Measurements from ENCODE around the gene GSTCD. TPM values are rescaled to one million over a fixed set of nuclear protein-coding genes. Genes with fewer than 3 reads are reported as not detected.

The GSTCD gene
- total RNA-seq, 1 experiment from 2014 or later: 8.8 TPM

DNA sequence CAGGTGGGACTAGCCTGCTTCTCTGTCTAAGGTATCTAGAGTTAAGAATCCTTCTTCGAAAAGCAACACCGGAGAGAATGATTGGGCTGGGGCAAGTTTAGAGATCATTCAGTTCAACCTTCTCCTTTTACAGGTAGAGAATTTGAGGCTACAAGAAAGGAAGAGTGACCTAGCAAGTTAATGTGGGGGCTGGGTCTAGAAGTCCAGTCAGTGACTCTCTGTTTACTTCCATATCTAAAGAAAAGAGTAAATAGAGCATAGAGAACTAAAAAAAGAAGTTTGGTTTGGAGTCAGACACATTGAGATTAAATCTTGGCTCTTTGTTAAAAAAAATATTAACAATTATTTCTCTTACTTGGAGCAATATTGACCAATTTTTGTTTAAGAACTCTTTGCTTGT is 122.6 kb downstream of the GSTCD start:
- ATAC-seq: no peak

DNA sequence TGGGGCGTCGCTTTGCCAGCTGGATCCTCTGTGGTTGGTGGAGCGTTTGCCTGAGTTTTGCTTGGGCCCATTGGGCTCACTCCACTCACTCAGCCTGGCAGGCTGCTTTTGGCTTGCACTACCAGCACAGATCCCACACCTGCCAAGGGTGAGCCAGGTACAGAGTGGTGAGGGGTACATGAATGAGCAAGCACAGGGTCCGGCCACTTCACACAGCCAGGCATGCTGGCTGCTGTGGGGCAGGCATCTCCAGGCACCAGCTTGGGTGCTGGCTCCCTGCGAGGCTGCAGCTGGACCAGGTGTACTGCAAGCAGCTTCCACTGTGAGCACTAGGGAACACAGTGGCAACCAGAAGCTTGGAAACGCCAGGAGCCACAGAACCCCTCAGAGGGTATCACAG is 126.6 kb downstream of the GSTCD start:
- H3K4me1 ChIP-seq (ENCODE audit: control insufficient read depth, insufficient read depth, low read length): no peaks in the 10 kb centered on the region
- no peaks in the 10 kb centered on the region for H3K9me3 ChIP-seq (ENCODE audit: control insufficient read depth, insufficient read depth, low read depth, low read length)
- POLR2A ChIA-PET: interaction anchor here (0.6 kb wide), 1 partner anchor 1091 kb away, joined by 3 read pairs; no protein-coding TSS in a partner anchor
- H3K27ac ChIP-seq (ENCODE audit: low read length): no peak overlapping the region
- no peaks in the 10 kb centered on the region for H3K36me3 ChIP-seq (ENCODE audit: control insufficient read depth, insufficient read depth, low read length)
- ATAC-seq (no peak), DNase-seq (ENCODE audit: low read depth, low spot score) (no peak)
- in situ Hi-C loops (cut with HindIII; ENCODE audit: low pct_unique_long_range_greater_than_20kb, low sequenced_read_pairs) (no loop called here), intact Hi-C loops (cut with micrococcal nuclease; ENCODE audit: unreplicated experiment) (no loop called here)
- CTCF ChIA-PET: no interaction called here
- no peak overlapping the region for H3K4me3 ChIP-seq (ENCODE audit: low read depth in 2 of 2, low read length in 2 of 2)
- no TSS peak for BruUV-seq (replicated peaks)
- TF ChIP-seq TCF7L2 (IDR thresholded peaks at IDR 0.05; ENCODE audit: low read depth, low read length) (no peak), SIN3A (IDR thresholded peaks at IDR 0.05; ENCODE audit: borderline replicate concordance, insufficient read depth, low read depth, low read length) (no peak), POLR2AphosphoS5 (IDR thresholded peaks at IDR 0.05; ENCODE audit: low read depth, low read length) (no peak)
- TF ChIP-seq, protein P1, sequence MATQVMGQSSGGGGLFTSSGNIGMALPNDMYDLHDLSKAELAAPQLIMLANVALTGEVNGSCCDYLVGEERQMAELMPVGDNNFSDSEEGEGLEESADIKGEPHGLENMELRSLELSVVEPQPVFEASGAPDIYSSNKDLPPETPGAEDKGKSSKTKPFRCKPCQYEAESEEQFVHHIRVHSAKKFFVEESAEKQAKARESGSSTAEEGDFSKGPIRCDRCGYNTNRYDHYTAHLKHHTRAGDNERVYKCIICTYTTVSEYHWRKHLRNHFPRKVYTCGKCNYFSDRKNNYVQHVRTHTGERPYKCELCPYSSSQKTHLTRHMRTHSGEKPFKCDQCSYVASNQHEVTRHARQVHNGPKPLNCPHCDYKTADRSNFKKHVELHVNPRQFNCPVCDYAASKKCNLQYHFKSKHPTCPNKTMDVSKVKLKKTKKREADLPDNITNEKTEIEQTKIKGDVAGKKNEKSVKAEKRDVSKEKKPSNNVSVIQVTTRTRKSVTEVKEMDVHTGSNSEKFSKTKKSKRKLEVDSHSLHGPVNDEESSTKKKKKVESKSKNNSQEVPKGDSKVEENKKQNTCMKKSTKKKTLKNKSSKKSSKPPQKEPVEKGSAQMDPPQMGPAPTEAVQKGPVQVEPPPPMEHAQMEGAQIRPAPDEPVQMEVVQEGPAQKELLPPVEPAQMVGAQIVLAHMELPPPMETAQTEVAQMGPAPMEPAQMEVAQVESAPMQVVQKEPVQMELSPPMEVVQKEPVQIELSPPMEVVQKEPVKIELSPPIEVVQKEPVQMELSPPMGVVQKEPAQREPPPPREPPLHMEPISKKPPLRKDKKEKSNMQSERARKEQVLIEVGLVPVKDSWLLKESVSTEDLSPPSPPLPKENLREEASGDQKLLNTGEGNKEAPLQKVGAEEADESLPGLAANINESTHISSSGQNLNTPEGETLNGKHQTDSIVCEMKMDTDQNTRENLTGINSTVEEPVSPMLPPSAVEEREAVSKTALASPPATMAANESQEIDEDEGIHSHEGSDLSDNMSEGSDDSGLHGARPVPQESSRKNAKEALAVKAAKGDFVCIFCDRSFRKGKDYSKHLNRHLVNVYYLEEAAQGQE (IDR thresholded peaks at IDR 0.05; ENCODE audit: insufficient read depth in 1 of 2, low read depth in 2 of 2, low read length in 1 of 2): no peak
- TF ChIP-seq, protein P2, sequence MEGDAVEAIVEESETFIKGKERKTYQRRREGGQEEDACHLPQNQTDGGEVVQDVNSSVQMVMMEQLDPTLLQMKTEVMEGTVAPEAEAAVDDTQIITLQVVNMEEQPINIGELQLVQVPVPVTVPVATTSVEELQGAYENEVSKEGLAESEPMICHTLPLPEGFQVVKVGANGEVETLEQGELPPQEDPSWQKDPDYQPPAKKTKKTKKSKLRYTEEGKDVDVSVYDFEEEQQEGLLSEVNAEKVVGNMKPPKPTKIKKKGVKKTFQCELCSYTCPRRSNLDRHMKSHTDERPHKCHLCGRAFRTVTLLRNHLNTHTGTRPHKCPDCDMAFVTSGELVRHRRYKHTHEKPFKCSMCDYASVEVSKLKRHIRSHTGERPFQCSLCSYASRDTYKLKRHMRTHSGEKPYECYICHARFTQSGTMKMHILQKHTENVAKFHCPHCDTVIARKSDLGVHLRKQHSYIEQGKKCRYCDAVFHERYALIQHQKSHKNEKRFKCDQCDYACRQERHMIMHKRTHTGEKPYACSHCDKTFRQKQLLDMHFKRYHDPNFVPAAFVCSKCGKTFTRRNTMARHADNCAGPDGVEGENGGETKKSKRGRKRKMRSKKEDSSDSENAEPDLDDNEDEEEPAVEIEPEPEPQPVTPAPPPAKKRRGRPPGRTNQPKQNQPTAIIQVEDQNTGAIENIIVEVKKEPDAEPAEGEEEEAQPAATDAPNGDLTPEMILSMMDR (IDR thresholded peaks at IDR 0.05): no peak
- H3K27me3 ChIP-seq (ENCODE audit: control insufficient read depth, insufficient read depth, low read length): no peaks in the 10 kb centered on the region

More for the DNA sequence above, 122.6 kb downstream of the GSTCD start:
- H3K36me3 ChIP-seq (ENCODE audit: control insufficient read depth, insufficient read depth, low read length): no peaks in the 10 kb centered on the region
- intact Hi-C loops (cut with micrococcal nuclease; ENCODE audit: unreplicated experiment): no loop called here
- ChIA-PET POLR2A (no interaction called here), CTCF (no interaction called here)
- no peak overlapping the region for H3K27ac ChIP-seq (ENCODE audit: low read length)
- H3K9me3 ChIP-seq (ENCODE audit: control insufficient read depth, insufficient read depth, low read depth, low read length): no peaks in the 10 kb centered on the region
- H3K4me1 ChIP-seq (ENCODE audit: control insufficient read depth, insufficient read depth, low read length): no peaks in the 10 kb centered on the region
- H3K4me3 ChIP-seq (ENCODE audit: low read depth in 2 of 2, low read length in 2 of 2): no peak overlapping the region
- DNase-seq (ENCODE audit: low read depth, low spot score): no peak
- no peak for TF ChIP-seq SIN3A (IDR thresholded peaks at IDR 0.05; ENCODE audit: borderline replicate concordance, insufficient read depth, low read depth, low read length)
- TF ChIP-seq, protein P2 (IDR thresholded peaks at IDR 0.05): no peak
- TF ChIP-seq, protein P1 (IDR thresholded peaks at IDR 0.05; ENCODE audit: insufficient read depth in 1 of 2, low read depth in 2 of 2, low read length in 1 of 2): no peak
- no peak for TF ChIP-seq TCF7L2 (IDR thresholded peaks at IDR 0.05; ENCODE audit: low read depth, low read length)
- no peak for TF ChIP-seq POLR2AphosphoS5 (IDR thresholded peaks at IDR 0.05; ENCODE audit: low read depth, low read length)
- in situ Hi-C loops (cut with HindIII; ENCODE audit: low pct_unique_long_range_greater_than_20kb, low sequenced_read_pairs): no loop called here
- no peaks in the 10 kb centered on the region for H3K27me3 ChIP-seq (ENCODE audit: control insufficient read depth, insufficient read depth, low read length)
- BruUV-seq (replicated peaks): no TSS peak

Measured in Panc1 (cell line).